IPS-20b (cell line): ENCODE measurements around the gene LHFPL3.

ENCODE experiments used
- H3K27ac ChIP-seq: one replicate; pipeline ENCODE4 v1.5.1; 2013; ENCODE audit warnings: low read length
- H3K27me3 ChIP-seq: 2 replicates; pipeline ENCODE4 v1.6.1; 2013; ENCODE audit warnings: mild to moderate bottlenecking, low read length, inconsistent platforms; ENCODE audit not compliant: insufficient read depth
- H3K36me3 ChIP-seq: 2 replicates; pipeline ENCODE4 v1.6.1; 2013; ENCODE audit warnings: low read depth, mild to moderate bottlenecking, inconsistent platforms, low read length, moderate library complexity; ENCODE audit not compliant: insufficient read depth
- H3K4me1 ChIP-seq: 2 replicates; pipeline ENCODE4 v1.6.1; 2013; ENCODE audit warnings: mild to moderate bottlenecking, control low read depth, inconsistent platforms, low read length, moderate library complexity; ENCODE audit not compliant: insufficient read depth
- H3K4me3 ChIP-seq: 2 replicates; pipeline ENCODE4 v1.5.1; 2013; ENCODE audit warnings: mild to moderate bottlenecking, low read length, inconsistent platforms
- H3K9ac ChIP-seq: 2 replicates; pipeline ENCODE4 v1.6.1; 2013; ENCODE audit warnings: low read depth, mild to moderate bottlenecking, inconsistent platforms, low read length, moderate library complexity
- H3K9me3 ChIP-seq: 2 replicates; pipeline ENCODE4 v1.6.1; 2013; ENCODE audit warnings: mild to moderate bottlenecking, low read depth, low read length, inconsistent platforms; ENCODE audit not compliant: insufficient read depth

LHFPL3 gene

GRCh38 chr7:104621321-104621720, 292.9 kb downstream of the LHFPL3 start:
- Histone ChIP-seq H3K9ac (no peak overlapping the region), H3K27ac (no peak overlapping the region), H3K4me3 (no peak overlapping the region), H3K27me3 (no peaks in the 10 kb centered on the region), H3K4me1 (no peaks in the 10 kb centered on the region), H3K36me3 (no peaks in the 10 kb centered on the region), H3K9me3 (no peaks in the 10 kb centered on the region)

GRCh38 chr7:104625956-104626355, 297.6 kb downstream of the LHFPL3 start:
- no peaks in the 10 kb centered on the region for H3K9me3 ChIP-seq

GRCh38 chr7:104627516-104627915, 299.1 kb downstream of the LHFPL3 start:
- Histone ChIP-seq H3K4me3 (no peak overlapping the region), H3K9me3 (no peaks in the 10 kb centered on the region), H3K36me3 (no peaks in the 10 kb centered on the region), H3K9ac (no peak overlapping the region), H3K4me1 (no peaks in the 10 kb centered on the region), H3K27ac (no peak overlapping the region), H3K27me3 (no peaks in the 10 kb centered on the region)

More at GRCh38 chr7:104625956-104626355, 297.6 kb downstream of the LHFPL3 start:
- H3K9ac ChIP-seq: no peak overlapping the region
- H3K27ac ChIP-seq: no peak overlapping the region
- no peak overlapping the region for H3K4me3 ChIP-seq
- H3K27me3 ChIP-seq: no peaks in the 10 kb centered on the region
- no peaks in the 10 kb centered on the region for H3K36me3 ChIP-seq
- H3K4me1 ChIP-seq: no peaks in the 10 kb centered on the region

- no peaks in the 10 kb centered on the region for H3K36me3 ChIP-seq
- no peak overlapping the region for H3K27ac ChIP-seq
- no peak overlapping the region for H3K9ac ChIP-seq
- no peaks in the 10 kb centered on the region for H3K27me3 ChIP-seq
- H3K4me3 ChIP-seq: no peak overlapping the region
- no peaks in the 10 kb centered on the region for H3K9me3 ChIP-seq
- no peaks in the 10 kb centered on the region for H3K4me1 ChIP-seq
These were observed 299.6 kb downstream of the LHFPL3 start for GRCh38 chr7:104628017-104628416.

GRCh38 chr7:104629408-104629807, 301.0 kb downstream of the LHFPL3 start:
- Histone ChIP-seq H3K4me1 (no peaks in the 10 kb centered on the region), H3K9ac (no peak overlapping the region), H3K27ac (no peak overlapping the region), H3K4me3 (no peak overlapping the region), H3K36me3 (no peaks in the 10 kb centered on the region), H3K27me3 (no peaks in the 10 kb centered on the region), H3K9me3 (no peaks in the 10 kb centered on the region)

GRCh38 chr7:104640506-104640905, 312.1 kb downstream of the LHFPL3 start:
- no peak overlapping the region for H3K9ac ChIP-seq
- H3K9me3 ChIP-seq: no peaks in the 10 kb centered on the region
- no peak overlapping the region for H3K27ac ChIP-seq
- H3K4me3 ChIP-seq: no peak overlapping the region
- H3K4me1 ChIP-seq: no peaks in the 10 kb centered on the region
- no peaks in the 10 kb centered on the region for H3K36me3 ChIP-seq
- no peaks in the 10 kb centered on the region for H3K27me3 ChIP-seq

- H3K36me3 ChIP-seq: no peaks in the 10 kb centered on the region
- H3K9me3 ChIP-seq: no peaks in the 10 kb centered on the region
- H3K4me3 ChIP-seq: no peak overlapping the region
- H3K27me3 ChIP-seq: no peaks in the 10 kb centered on the region
- H3K4me1 ChIP-seq: no peaks in the 10 kb centered on the region
- H3K9ac ChIP-seq: no peak overlapping the region
- H3K27ac ChIP-seq: no peak overlapping the region
These were observed 314.2 kb downstream of the LHFPL3 start for GRCh38 chr7:104642560-104642959.

GRCh38 chr7:104643587-104644217, 315.3 kb downstream of the LHFPL3 start:
- Histone ChIP-seq H3K9me3 (no peaks in the 10 kb centered on the region), H3K4me1 (no peaks in the 10 kb centered on the region), H3K36me3 (no peaks in the 10 kb centered on the region)

GRCh38 chr7:104650991-104651640, 322.7 kb downstream of the LHFPL3 start:
- no peak overlapping the region for H3K27ac ChIP-seq
- H3K27me3 ChIP-seq: no peaks in the 10 kb centered on the region
- no peak overlapping the region for H3K9ac ChIP-seq
- no peak overlapping the region for H3K4me3 ChIP-seq
- no peaks in the 10 kb centered on the region for H3K36me3 ChIP-seq
- no peaks in the 10 kb centered on the region for H3K9me3 ChIP-seq
- no peaks in the 10 kb centered on the region for H3K4me1 ChIP-seq

More at GRCh38 chr7:104643587-104644217, 315.3 kb downstream of the LHFPL3 start:
- no peaks in the 10 kb centered on the region for H3K27me3 ChIP-seq
- no peak overlapping the region for H3K4me3 ChIP-seq
- no peak overlapping the region for H3K9ac ChIP-seq
- no peak overlapping the region for H3K27ac ChIP-seq

- Histone ChIP-seq H3K36me3 (no peaks in the 10 kb centered on the region), H3K27me3 (no peaks in the 10 kb centered on the region), H3K4me3 (no peak overlapping the region), H3K27ac (no peak overlapping the region), H3K4me1 (no peaks in the 10 kb centered on the region), H3K9me3 (no peaks in the 10 kb centered on the region), H3K9ac (no peak overlapping the region)
These were observed 324.0 kb downstream of the LHFPL3 start for GRCh38 chr7:104652434-104652833.

GRCh38 chr7:104652865-104653264, 324.5 kb downstream of the LHFPL3 start:
- Histone ChIP-seq H3K9me3 (no peaks in the 10 kb centered on the region), H3K27ac (no peak overlapping the region), H3K4me1 (no peaks in the 10 kb centered on the region), H3K36me3 (no peaks in the 10 kb centered on the region), H3K27me3 (no peaks in the 10 kb centered on the region), H3K9ac (no peak overlapping the region), H3K4me3 (no peak overlapping the region)

- Histone ChIP-seq H3K36me3 (no peaks in the 10 kb centered on the region), H3K9ac (no peak overlapping the region), H3K4me3 (no peak overlapping the region), H3K27me3 (no peaks in the 10 kb centered on the region), H3K4me1 (no peaks in the 10 kb centered on the region), H3K27ac (no peak overlapping the region), H3K9me3 (no peaks in the 10 kb centered on the region)
These were observed 325.5 kb downstream of the LHFPL3 start for GRCh38 chr7:104653825-104654401.
